Measurements from ENCODE around the gene CDKN2B.

GRCh38 chr9:21993007-21993406 is 16.1 kb downstream of the CDKN2B start:
- no peak for TF ChIP-seq EZH2 (IDR thresholded peaks at IDR 0.05; ENCODE audit: borderline replicate concordance, low read depth, low read length, severe bottlenecking)
- TF ChIP-seq CTCF (IDR thresholded peaks at IDR 0.05; ENCODE audit: extremely low read depth in 1 of 2, insufficient read depth in 1 of 2, low read depth in 1 of 2, low read length in 2 of 2) = no peak
- TF ChIP-seq MYC (IDR thresholded peaks at IDR 0.05; ENCODE audit: low read depth, low read length) = no peak
- TF ChIP-seq POLR2AphosphoS5 (IDR thresholded peaks at IDR 0.05; ENCODE audit: insufficient read depth, low read depth, low read length) = no peak
- no peak for TF ChIP-seq POLR2A (IDR thresholded peaks at IDR 0.05; ENCODE audit: low read depth, low read length)
- no peak for TF ChIP-seq FOS (IDR thresholded peaks at IDR 0.05; ENCODE audit: borderline replicate concordance, insufficient read depth, low read length)
- TF ChIP-seq JUN (IDR thresholded peaks at IDR 0.05; ENCODE audit: borderline replicate concordance, insufficient read depth, insufficient read length, low read depth) = no peak
- no peak for TF ChIP-seq MAX (IDR thresholded peaks at IDR 0.05; ENCODE audit: insufficient read depth, insufficient read length)
- no peak for TF ChIP-seq GATA2 (IDR thresholded peaks at IDR 0.05; ENCODE audit: insufficient read depth, insufficient read length, low read depth, low read length)

All from endothelial cell of umbilical vein (primary cell).